ENCODE data around the gene MEIS1. TPM values are rescaled to one million over a fixed set of nuclear protein-coding genes. Genes with fewer than 3 reads are reported as not detected.

MEIS1 gene
- polyA plus RNA-seq, 1 donor (not counting 4 experiments of a cell fraction or from before 2014, with no cell fraction given), result 3.1 TPM

GRCh38 chr2:66447677-66448076, 12.8 kb downstream of the MEIS1 start:
- dilution Hi-C loops (cut with MboI; ENCODE audit: extremely low pct_ligation_motif_present, low sequenced_read_pairs), result no loop called here
- H3K79me2 ChIP-seq (ENCODE audit: control insufficient read depth, insufficient read depth, low read length), result no peaks in the 10 kb centered on the region

GRCh38 chr2:66448136-66448991, 13.4 kb downstream of the MEIS1 start:
- Histone ChIP-seq H3K27ac (ENCODE audit: control insufficient read depth, insufficient read depth, low read length) (no peak overlapping the region), H3K9ac (ENCODE audit: control insufficient read depth, extremely low read depth, insufficient read depth, low read length) (no peak overlapping the region), H3K79me2 (ENCODE audit: control insufficient read depth, insufficient read depth, low read length) (no peaks in the 10 kb centered on the region), H2AFZ (ENCODE audit: control insufficient read depth, low read length) (no peak overlapping the region), H3K4me2 (ENCODE audit: control insufficient read depth, extremely low read depth, insufficient read depth, low read depth, low read length) (no peak overlapping the region), H4K20me1 (ENCODE audit: control insufficient read depth, extremely low read depth, insufficient read depth, low read length) (no peaks in the 10 kb centered on the region), H3K9me1 (ENCODE audit: control insufficient read depth, extremely low read depth, insufficient read depth, low read length) (no peaks in the 10 kb centered on the region), H3K4me1 (ENCODE audit: control insufficient read depth, extremely low read depth, insufficient read depth, low read length) (no peaks in the 10 kb centered on the region), H3K36me3 (ENCODE audit: control insufficient read depth in 2 of 2, extremely low read depth in 1 of 2, insufficient read depth in 2 of 2, low read length in 2 of 2) (peaks cover 0 to 4% of the 10 kb centered on the region in 2 experiments), H3K27me3 (ENCODE audit: control insufficient read depth, extremely low read depth, insufficient read depth, low read length) (no peaks in the 10 kb centered on the region), H3K4me3 (ENCODE audit: control insufficient read depth in 2 of 3, extremely low read depth in 1 of 3, insufficient read depth in 2 of 3, low read depth in 1 of 3, low read length in 3 of 3) (no peak overlapping the region), H3K9me3 (ENCODE audit: control insufficient read depth, low read depth, low read length) (no peaks in the 10 kb centered on the region)
- FAIRE-seq (no peak), DNase-seq (ENCODE audit: low read depth, low spot score) (no peak)
- dilution Hi-C loops (cut with MboI; ENCODE audit: extremely low pct_ligation_motif_present, low sequenced_read_pairs), result no loop called here
- no peak for TF ChIP-seq EZH2 (IDR thresholded peaks at IDR 0.05; ENCODE audit: low read length)
- no peak for TF ChIP-seq CTCF (optimal IDR thresholded peaks at IDR 0.05 in 1 of 3, IDR thresholded peaks at IDR 0.05 in 1 of 3, conservative IDR thresholded peaks at IDR 0.05 in 1 of 3; ENCODE audit: extremely low read depth in 1 of 3, insufficient read depth in 2 of 3, low read length in 3 of 3)

More at GRCh38 chr2:66447677-66448076, 12.8 kb downstream of the MEIS1 start:
- Histone ChIP-seq H3K9me3 (ENCODE audit: control insufficient read depth, low read depth, low read length) (no peaks in the 10 kb centered on the region), H3K4me3 (ENCODE audit: control insufficient read depth in 2 of 3, extremely low read depth in 1 of 3, insufficient read depth in 2 of 3, low read depth in 1 of 3, low read length in 3 of 3) (no peak overlapping the region), H3K27me3 (ENCODE audit: control insufficient read depth, extremely low read depth, insufficient read depth, low read length) (no peaks in the 10 kb centered on the region), H3K4me2 (ENCODE audit: control insufficient read depth, extremely low read depth, insufficient read depth, low read depth, low read length) (no peak overlapping the region), H3K36me3 (ENCODE audit: control insufficient read depth in 2 of 2, extremely low read depth in 1 of 2, insufficient read depth in 2 of 2, low read length in 2 of 2) (peaks cover 0 to 4% of the 10 kb centered on the region in 2 experiments), H2AFZ (ENCODE audit: control insufficient read depth, low read length) (no peak overlapping the region), H3K27ac (ENCODE audit: control insufficient read depth, insufficient read depth, low read length) (no peak overlapping the region), H3K9ac (ENCODE audit: control insufficient read depth, extremely low read depth, insufficient read depth, low read length) (no peak overlapping the region), H3K9me1 (ENCODE audit: control insufficient read depth, extremely low read depth, insufficient read depth, low read length) (no peaks in the 10 kb centered on the region), H4K20me1 (ENCODE audit: control insufficient read depth, extremely low read depth, insufficient read depth, low read length) (no peaks in the 10 kb centered on the region), H3K4me1 (ENCODE audit: control insufficient read depth, extremely low read depth, insufficient read depth, low read length) (no peaks in the 10 kb centered on the region)
- DNase-seq (ENCODE audit: low read depth, low spot score) (no peak), FAIRE-seq (no peak)
- TF ChIP-seq CTCF (optimal IDR thresholded peaks at IDR 0.05 in 1 of 3, IDR thresholded peaks at IDR 0.05 in 1 of 3, conservative IDR thresholded peaks at IDR 0.05 in 1 of 3; ENCODE audit: extremely low read depth in 1 of 3, insufficient read depth in 2 of 3, low read length in 3 of 3), result no peak
- TF ChIP-seq EZH2 (IDR thresholded peaks at IDR 0.05; ENCODE audit: low read length), result no peak

Measured in keratinocyte (primary cell).